Measurements from ENCODE around the gene SPTBN1. TPM values are rescaled to one million over a fixed set of nuclear protein-coding genes. Genes with fewer than 3 reads are reported as not detected.

Gene SPTBN1
- total and polyA plus RNA-seq, 2 experiments from 2014 or later: 57.7 to 187 TPM

GRCh38 chr2:54590216-54591120 is 134.3 kb downstream of the SPTBN1 start:
- no peak overlapping the region for H2AFZ ChIP-seq
- peaks cover 14% of the 10 kb centered on the region for H3K4me1 ChIP-seq (ENCODE audit: insufficient read depth)
- no peaks in the 10 kb centered on the region for H3K9me3 ChIP-seq (ENCODE audit: low read depth)
- H3K9me2 ChIP-seq (ENCODE audit: insufficient read depth): no peaks in the 10 kb centered on the region
- TF ChIP-seq EZH2phosphoT487 (IDR thresholded peaks at IDR 0.05; ENCODE audit: insufficient read depth, low read depth) (no peak), EZH2 (IDR thresholded peaks at IDR 0.05; ENCODE audit: insufficient read depth, poor library complexity, severe bottlenecking) (no peak)
- peaks cover 16% of the 10 kb centered on the region; the same call in 1 of the 2 replicates for H4K20me1 ChIP-seq (ENCODE audit: insufficient read depth)
- H3F3A ChIP-seq (ENCODE audit: insufficient read depth): 0 out of 2 replicates have a peak, but pooled peaks cover 6% of the 10 kb centered on the region
- in situ Hi-C loops (cut with MboI): no loop called here
- WGBS, 2 experiments (ENCODE audit: low coverage in 1 of 2, low lambda C conversion rate in 2 of 2, missing lambda C conversion rate in 2 of 2): 84 to 92% methylated on average over 7 of the region's 7 CpGs
- no peak overlapping the region for H3K4me2 ChIP-seq (ENCODE audit: unreplicated experiment)
- no peaks in the 10 kb centered on the region for H3K36me3 ChIP-seq (ENCODE audit: low read depth)
- H3K4me3 ChIP-seq: no peak overlapping the region
- no peak overlapping the region for H3K9ac ChIP-seq
- peaks cover 99% of the 10 kb centered on the region for H3K79me2 ChIP-seq (ENCODE audit: insufficient read depth)
- no peak overlapping the region for H3K27ac ChIP-seq
- DNase-seq: no peak
- H3K27me3 ChIP-seq (replicated peaks; ENCODE audit: insufficient read depth): no peaks in the 10 kb centered on the region

DNA sequence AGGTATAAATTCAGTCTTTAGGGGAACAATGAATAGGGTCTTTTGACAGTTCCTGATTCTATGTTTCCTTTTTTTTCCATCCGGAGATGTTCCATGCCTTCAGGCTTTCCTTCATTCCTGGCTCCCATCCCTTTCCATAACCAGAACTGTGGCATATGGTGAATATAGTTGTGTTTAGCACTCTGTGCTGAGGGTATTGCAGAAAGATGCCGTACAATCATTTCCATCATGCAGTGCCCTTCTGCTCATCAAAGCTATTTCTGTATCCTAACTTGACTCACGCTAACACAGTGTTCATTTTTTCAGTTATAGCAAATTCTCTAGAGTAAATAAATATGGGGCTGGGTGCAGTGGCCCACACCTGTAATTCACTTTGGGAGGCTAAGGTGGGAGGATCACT is 135.4 kb downstream of the SPTBN1 start:
- TF ChIP-seq EZH2phosphoT487 (IDR thresholded peaks at IDR 0.05; ENCODE audit: insufficient read depth, low read depth) (no peak), EZH2 (IDR thresholded peaks at IDR 0.05; ENCODE audit: insufficient read depth, poor library complexity, severe bottlenecking) (no peak)
- no peak overlapping the region for H3K4me2 ChIP-seq (ENCODE audit: unreplicated experiment)
- H3K27me3 ChIP-seq (replicated peaks; ENCODE audit: insufficient read depth): no peaks in the 10 kb centered on the region
- no peaks in the 10 kb centered on the region for H3K9me3 ChIP-seq (ENCODE audit: low read depth)
- H3K4me3 ChIP-seq: no peak overlapping the region
- H3F3A ChIP-seq (ENCODE audit: insufficient read depth): no peaks in the 10 kb centered on the region
- H3K36me3 ChIP-seq (ENCODE audit: low read depth): no peaks in the 10 kb centered on the region
- peaks cover 12% of the 10 kb centered on the region; the same call in 1 of the 2 replicates for H4K20me1 ChIP-seq (ENCODE audit: insufficient read depth)
- H3K4me1 ChIP-seq (ENCODE audit: insufficient read depth): peaks cover 6% of the 10 kb centered on the region
- peaks cover 99% of the 10 kb centered on the region for H3K79me2 ChIP-seq (ENCODE audit: insufficient read depth)
- DNase-seq: no peak
- no peak overlapping the region for H3K27ac ChIP-seq
- 96 to 99% methylated on average over 3 of the region's 3 CpGs for WGBS, 2 experiments (ENCODE audit: low coverage in 1 of 2, low lambda C conversion rate in 2 of 2, missing lambda C conversion rate in 2 of 2)
- H3K9ac ChIP-seq: no peak overlapping the region
- H2AFZ ChIP-seq: no peak overlapping the region
- no peaks in the 10 kb centered on the region for H3K9me2 ChIP-seq (ENCODE audit: insufficient read depth)
- in situ Hi-C loops (cut with MboI): no loop called here

GRCh38 chr2:54593249-54593648 is 137.1 kb downstream of the SPTBN1 start:
- H3K9me3 ChIP-seq (ENCODE audit: low read depth): no peaks in the 10 kb centered on the region
- H3F3A ChIP-seq (ENCODE audit: insufficient read depth): no peaks in the 10 kb centered on the region
- 90 to 98% methylated on average over 4 of the region's 4 CpGs for WGBS, 2 experiments (ENCODE audit: low coverage in 1 of 2, low lambda C conversion rate in 2 of 2, missing lambda C conversion rate in 2 of 2)
- H3K4me2 ChIP-seq (ENCODE audit: unreplicated experiment): no peak overlapping the region
- H4K20me1 ChIP-seq (ENCODE audit: insufficient read depth): peaks cover 15% of the 10 kb centered on the region; the same call in 1 of the 2 replicates
- H3K27ac ChIP-seq: no peak overlapping the region
- H3K4me1 ChIP-seq (ENCODE audit: insufficient read depth): no peaks in the 10 kb centered on the region
- no peak overlapping the region for H3K4me3 ChIP-seq
- no peaks in the 10 kb centered on the region for H3K36me3 ChIP-seq (ENCODE audit: low read depth)
- no peak overlapping the region for H3K9ac ChIP-seq
- H3K27me3 ChIP-seq (replicated peaks; ENCODE audit: insufficient read depth): no peaks in the 10 kb centered on the region
- no peak for DNase-seq
- H3K9me2 ChIP-seq (ENCODE audit: insufficient read depth): no peaks in the 10 kb centered on the region
- H2AFZ ChIP-seq: no peak overlapping the region
- TF ChIP-seq EZH2 (IDR thresholded peaks at IDR 0.05; ENCODE audit: insufficient read depth, poor library complexity, severe bottlenecking) (no peak), EZH2phosphoT487 (IDR thresholded peaks at IDR 0.05; ENCODE audit: insufficient read depth, low read depth) (no peak)
- H3K79me2 ChIP-seq (ENCODE audit: insufficient read depth): peaks cover 99% of the 10 kb centered on the region
- in situ Hi-C loops (cut with MboI): no loop called here

- Histone ChIP-seq H3K9me3 (ENCODE audit: low read depth) (no peaks in the 10 kb centered on the region), H3K9me2 (ENCODE audit: insufficient read depth) (no peaks in the 10 kb centered on the region), H4K20me1 (ENCODE audit: insufficient read depth) (peaks cover 15% of the 10 kb centered on the region; the same call in 1 of the 2 replicates), H3K4me1 (ENCODE audit: insufficient read depth) (no peaks in the 10 kb centered on the region), H3K4me2 (ENCODE audit: unreplicated experiment) (no peak overlapping the region), H3K9ac (no peak overlapping the region), H3K4me3 (no peak overlapping the region), H3K27ac (no peak overlapping the region), H2AFZ (no peak overlapping the region), H3K79me2 (ENCODE audit: insufficient read depth) (peaks cover 99% of the 10 kb centered on the region), H3F3A (ENCODE audit: insufficient read depth) (no peaks in the 10 kb centered on the region), H3K27me3 (replicated peaks; ENCODE audit: insufficient read depth) (no peaks in the 10 kb centered on the region), H3K36me3 (ENCODE audit: low read depth) (no peaks in the 10 kb centered on the region)
- TF ChIP-seq EZH2phosphoT487 (IDR thresholded peaks at IDR 0.05; ENCODE audit: insufficient read depth, low read depth): no peak
- TF ChIP-seq EZH2 (IDR thresholded peaks at IDR 0.05; ENCODE audit: insufficient read depth, poor library complexity, severe bottlenecking): no peak
- DNase-seq: no peak
- 96 to 98% methylated on average over 4 of the region's 4 CpGs for WGBS, 2 experiments (ENCODE audit: low coverage in 1 of 2, low lambda C conversion rate in 2 of 2, missing lambda C conversion rate in 2 of 2)
- in situ Hi-C loops (cut with MboI): no loop called here
Observed at GRCh38 chr2:54594048-54594447, 137.9 kb downstream of the SPTBN1 start.

Data from GM23248 (cell line).